Measurements from ENCODE around the gene KCTD20.
"Not testable (repeated sequence)": the region's sequence is repeated elsewhere in the genome, so short reads cannot be mapped to it uniquely, and the experiment has no call there.

KCTD20 gene

DNA sequence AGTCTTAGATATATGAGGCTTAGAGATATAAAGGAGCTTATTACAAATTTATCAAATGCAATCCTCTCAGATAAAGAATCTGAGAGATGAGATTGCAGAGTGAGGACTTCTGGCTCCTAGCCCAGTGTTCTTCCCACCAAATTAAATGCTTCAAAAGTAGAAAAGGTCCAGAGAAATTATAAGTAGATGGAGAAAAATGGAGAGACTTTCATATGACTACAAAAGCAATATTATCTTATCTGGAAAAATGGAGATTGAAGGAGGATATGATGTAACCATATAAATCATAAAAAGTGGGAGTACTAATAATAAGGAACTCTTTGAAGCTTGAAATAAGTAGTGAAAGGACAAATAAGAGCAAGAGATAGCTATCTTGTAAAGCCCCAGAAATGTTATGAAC lies 2.8 kb downstream of the KCTD20 start:
- DNase-seq: no peak

DNA sequence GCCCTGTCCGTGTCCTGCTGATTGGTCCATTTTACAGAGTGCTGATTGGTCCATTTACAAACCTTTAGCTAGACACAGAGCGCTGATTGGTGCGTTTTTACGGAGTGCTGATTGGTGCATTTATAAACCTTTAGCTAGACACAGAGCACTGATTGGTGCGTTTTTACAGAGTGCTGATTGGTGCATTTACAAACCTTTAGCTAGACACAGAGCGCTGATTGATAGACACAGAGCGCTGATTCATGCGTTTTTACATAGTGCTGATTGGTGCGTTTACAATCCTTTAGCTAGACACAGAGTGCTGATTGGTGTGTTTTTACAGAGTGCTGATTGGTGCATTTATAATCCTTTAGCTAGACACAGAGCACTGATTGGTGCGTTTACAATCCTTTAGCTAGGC lies 6.4 kb downstream of the KCTD20 start:
- not testable (repeated sequence) for DNase-seq

DNA sequence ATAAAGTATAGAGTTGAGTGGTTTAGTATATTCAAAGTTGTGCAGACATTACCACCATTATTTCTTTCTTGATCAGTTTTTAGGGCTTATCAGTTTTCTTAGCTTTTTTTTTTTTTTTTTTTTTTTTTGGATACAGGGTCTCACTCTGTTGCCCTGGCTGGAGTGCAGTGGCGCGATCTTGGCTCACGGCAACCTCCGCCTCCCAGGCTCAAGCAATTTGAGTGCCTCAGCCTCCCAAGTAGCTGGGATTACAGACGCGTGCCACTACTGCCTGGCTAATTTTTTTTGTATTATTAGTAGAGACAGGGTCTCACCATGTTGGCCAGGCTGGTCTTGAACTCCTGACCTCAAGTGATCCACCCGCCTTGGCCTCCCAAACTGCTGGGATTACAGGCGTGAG lies 10.1 kb downstream of the KCTD20 start:
- DNase-seq: not testable (repeated sequence)

DNA sequence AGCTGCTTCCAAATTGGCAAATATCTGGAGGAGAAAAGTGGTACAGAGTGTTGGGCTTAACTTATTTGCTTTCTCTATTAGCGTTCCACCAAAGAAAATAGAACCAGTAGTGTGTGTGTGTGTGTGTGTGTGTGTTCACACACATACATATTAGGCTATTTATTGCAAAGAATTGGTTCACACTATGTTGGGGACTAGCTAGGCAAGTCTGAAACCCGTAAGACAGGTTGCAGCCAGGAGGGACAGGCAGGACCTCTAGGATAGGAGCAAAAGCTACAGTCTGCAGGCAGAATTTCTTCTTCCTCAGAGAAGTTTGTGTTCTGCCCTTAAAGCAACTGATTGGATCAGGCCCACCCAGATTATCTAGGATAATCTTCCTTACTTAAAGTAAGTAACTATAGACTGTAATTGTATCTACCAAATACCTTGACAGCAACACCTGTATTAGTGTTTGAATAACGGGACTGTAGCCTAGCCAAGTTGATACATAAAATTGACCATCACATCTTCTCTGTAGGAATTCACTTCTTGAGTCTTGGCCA lies 12.8 kb downstream of the KCTD20 start:
- no peak for DNase-seq

DNA sequence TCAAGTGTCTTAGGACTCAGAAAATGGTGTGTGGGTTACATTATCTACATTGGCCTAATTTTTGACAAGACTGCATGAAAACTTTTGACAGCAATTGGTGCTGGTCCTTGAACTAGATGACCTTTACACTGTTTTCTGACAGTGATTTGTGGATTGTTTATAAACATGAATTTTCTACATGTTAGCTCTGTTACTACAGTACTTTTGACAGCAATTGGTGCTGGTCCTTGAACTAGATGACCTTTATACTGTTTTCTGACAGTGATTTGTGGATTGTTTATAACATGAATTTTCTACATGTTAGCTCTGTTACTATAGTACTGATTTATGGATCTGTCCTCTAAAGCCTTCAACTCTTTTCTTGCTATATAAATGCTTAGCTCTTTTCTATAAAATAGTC lies 16.7 kb downstream of the KCTD20 start:
- no peak for DNase-seq

DNA sequence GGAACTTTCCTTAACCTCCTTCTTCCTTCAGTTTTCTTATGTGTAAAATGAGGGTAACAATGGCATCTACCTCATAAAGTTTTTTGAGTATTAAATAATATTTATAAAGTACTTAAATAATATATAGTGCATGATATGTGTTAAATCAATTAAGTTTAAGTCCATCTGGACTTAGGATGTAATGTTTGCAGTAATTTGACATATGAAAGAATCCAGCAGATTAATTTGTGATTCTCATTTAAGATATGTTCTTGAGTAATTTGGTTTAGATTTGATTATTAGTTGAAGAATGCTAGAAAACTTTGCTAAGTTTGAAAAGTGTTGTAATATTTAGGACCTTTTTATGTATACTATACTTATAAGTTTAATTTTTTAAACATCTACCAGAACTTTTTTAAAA lies 18.1 kb downstream of the KCTD20 start:
- no peak for DNase-seq

DNA sequence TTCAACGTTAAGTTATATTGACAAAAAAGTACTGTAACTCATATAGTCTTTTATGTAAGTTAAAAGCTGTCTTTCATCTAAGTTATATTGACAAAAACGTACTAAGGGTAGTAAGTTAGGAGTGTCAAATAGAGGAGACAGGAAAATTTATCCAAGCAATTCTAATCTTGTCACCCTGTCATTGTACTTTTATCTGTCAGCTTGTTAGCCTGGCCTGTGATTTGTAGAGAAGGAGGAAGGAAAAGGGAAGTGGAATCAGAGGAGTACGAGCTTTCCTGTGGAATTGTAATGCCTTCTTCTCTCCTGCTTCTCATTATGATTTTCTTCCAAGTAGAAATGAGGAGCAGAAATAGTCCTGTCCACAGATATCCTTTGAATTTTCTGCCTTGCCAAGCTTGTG lies 18.8 kb downstream of the KCTD20 start:
- no peak for DNase-seq

DNA sequence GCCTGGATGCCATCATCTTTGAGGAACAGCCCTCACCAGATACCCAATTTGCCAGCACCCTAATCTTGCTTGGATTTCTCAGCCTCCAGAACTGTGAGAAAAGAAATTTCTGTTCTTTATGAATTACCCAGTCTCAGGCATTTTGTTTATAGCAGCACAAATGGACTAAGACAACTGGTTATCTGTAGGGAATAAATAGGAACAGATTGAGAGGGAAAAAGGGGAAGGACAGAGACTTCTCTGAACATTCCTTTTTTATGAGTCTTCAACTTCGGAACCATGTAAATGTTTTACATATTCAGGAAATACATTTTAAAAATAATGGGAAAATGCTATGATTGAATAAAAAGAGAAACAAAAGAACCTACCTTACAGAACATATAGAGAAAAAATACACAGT lies 20.9 kb downstream of the KCTD20 start:
- no peak for DNase-seq

DNA sequence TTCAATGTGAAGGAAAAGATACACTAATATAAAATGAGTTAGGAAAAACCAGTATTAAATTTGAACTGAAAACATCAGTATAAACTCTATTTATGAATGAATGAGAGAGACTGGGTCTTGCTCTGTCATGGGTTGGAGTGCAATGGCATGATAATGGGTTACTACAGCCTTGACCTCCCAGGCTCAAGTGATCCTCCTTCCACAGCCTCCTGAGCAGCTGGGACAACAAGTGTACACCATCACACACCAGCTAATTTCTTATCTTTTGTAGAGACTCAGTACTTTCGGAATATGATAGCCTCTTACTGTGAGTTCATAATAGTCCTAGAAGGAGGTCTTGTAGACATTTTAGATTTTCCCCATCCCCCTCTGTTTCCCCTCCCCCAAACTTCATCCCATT lies 21.4 kb downstream of the KCTD20 start:
- DNase-seq: no peak

DNA sequence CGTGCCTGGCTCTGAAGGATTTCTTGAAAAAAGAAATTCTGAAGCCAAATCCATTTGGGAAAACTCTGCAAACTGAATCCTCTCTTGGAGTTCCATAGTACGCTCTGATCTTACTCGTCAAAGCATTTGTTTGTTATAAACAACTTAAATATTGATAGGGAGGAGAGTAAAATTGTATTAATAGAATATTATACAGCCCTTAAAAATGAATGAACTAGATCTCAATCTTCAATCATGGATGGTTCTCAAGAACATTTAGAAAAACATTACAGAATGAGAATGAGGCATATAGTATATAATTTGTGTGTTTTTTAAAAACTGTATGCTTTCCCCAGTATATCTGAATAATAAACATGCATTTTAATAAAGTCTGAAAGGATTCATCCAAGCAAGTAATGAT lies 24.8 kb downstream of the KCTD20 start:
- no peak for DNase-seq

DNA sequence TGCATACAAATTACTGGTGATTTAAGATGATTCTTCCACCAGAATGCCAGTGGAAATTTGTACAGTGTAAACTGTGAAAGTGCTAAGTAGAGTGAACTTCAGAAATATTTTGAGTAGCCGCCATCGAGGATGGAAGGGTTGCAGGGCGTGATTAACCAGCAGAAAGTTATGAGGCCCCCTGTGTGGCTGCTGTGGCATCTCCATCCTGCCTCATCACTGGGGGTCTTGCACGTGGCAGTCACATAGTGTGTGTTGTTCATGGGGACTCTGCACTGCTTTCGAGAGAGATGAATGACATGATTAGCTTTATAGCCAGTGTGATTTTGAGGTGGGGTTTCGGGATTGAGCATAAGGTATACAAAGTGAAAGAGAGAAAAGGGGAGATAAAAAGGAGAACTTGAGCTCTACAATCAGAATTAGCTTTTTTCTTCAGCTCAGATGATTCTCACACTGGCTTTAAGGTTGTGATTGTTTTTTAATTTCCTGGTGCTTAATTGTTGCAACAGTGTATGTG lies 26.4 kb downstream of the KCTD20 start:
- DNase-seq: no peak

DNA sequence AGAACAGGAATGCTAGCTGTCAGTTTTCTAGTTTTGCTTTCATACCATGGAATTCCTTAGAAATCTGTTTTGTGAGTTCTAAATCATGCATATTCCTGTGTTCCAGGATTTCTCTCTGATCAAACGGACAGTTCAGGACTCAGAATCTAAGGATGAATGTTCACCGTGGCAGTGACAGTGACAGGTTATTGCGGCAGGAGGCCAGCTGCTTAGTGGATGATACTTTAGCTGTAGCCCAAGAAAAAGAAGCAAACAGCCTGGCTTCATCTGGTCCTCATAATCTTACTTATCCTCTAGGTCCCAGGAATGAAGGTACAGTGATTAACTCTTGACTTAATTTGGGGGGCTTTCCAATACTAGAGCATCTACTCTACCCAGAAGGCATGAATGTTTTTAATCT lies 27.1 kb downstream of the KCTD20 start:
- no peak for DNase-seq

DNA sequence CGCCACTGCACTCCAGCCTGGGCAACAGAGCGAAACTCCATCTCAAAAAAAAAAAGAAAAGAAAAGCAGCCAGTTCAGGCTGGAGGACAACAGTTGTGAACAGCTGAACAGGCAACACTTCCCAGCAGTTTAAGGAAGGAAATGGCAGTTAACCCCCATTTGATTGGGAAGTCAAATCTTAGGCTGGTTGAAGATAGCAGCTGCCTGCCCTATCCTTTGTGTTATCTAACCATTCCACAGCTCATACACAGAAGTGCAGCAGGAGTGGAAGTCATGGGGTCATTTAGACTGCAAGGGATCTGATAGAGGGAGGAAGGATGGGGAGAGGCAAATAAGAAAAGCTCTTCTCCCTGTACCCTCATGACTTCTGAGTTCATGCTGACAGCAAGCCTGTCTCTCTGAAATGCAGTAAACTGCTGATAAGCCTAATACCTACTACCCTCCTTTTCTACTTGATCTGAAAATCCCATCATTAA lies 35.3 kb downstream of the KCTD20 start:
- no peak for DNase-seq

DNA sequence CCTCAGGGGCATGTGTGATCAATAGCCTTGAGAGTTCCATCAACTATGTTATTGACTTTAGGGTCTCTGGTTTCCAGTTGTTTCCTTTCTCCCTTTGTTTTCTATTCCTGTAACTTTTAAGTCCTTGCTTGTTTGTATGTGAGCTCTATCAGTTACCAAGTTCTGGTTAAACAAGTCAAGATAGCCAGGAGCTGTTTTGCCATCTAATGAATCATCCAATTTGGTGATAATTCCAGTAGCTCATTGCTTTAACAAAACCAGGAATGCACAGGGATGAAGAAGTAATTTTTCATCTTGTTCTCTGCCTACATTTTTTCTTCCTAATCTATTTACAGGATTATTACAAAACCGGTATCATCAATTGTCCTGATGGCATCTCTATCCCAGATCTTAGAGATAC lies 36.5 kb downstream of the KCTD20 start:
- no peak for DNase-seq

DNA sequence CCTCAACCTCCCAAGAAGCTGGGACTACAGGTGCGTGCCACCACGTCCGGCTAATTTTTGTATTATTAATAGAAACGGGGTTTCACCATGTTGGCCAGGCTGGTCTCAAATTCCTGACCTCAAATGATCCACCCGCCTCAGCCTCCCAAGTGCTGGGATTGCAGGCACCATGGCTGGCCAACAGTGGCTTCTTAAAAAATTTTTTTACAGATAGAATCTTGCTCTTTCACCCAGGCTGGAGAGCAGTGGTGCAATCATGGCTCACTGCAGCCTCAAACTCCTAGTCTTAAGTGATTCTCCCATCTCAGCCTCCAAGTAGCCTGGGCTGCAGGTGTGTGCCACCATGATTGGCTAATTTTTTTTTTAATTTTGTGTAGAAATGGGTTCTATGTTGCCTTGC lies 40.5 kb downstream of the KCTD20 start:
- DNase-seq: not testable (repeated sequence)

DNA sequence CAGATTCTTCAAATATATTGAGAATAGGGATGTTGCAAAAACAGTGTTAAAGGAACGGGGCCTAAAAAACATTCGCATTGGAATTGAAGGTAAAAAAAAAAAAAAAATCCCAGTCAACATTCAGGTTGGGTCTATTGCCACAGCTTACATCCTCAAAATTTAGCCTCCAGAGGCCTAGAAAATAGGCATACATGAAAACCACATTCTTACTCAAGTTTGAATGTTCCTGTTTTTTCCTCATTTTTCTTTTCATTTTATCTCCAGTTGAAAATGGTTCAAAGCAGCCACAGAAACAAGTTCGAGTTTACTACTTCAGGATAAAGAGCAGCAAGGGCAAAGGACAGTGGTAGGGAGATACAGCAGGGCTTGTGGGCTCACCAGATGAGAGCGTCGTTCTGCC lies 41.9 kb downstream of the KCTD20 start:
- no peak for DNase-seq

DNA sequence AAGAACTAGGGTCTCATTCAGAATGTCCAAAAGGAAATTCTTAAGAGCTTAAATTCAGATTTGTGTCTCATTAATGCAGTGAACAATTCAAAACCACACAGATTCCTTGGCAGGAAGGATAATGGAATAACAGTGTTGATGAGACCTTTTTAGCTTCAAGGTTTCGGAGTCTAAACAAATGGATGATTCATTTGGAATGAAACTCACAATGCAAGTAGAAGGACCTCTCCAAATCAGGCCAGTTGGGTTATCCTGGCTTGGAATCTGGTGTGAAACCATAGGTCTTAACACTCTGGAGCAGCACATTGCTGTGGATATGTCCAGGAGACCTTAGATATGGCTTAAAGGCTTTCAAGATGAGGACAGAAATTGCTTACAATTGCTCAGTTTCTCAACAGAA lies 44.9 kb downstream of the KCTD20 start:
- no peak for DNase-seq

DNA sequence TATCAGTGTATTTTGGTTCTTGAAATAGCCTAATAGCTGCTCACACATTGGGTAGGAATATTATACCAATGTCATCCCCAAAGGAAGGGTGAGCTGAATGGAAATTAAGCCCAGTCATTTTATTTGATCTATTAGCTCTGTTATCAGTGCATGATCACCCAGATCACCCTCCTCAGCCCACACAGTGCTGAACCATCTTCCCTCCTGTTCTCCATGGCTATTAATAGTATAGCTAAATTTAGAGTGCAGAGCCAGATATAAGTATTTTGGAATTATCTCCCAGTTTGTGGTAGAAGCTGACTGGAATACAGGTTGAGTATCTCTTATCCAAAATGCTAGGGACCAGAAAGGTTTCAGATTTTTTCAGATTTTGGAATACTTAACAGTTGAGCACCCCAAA lies 45.4 kb downstream of the KCTD20 start:
- DNase-seq: no peak

DNA sequence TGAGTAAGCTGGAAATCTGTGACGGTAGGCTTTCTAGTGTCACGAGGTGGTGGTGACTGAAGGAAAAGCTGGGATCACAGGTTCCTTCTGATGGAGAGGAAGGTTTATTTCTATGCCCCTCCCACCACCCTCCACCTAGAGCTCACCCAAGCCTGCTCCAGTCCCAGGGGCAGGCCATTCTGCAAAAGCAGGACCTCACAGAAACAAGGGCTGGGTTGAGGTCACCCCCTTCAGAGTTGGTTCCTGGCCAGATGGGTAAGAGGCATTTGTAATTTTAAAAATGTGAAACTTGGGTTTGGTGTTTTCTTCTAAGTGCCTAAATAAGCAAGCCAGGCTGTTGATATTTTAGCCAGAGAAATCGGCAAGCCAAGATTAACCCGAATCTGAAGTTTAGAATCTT lies 46.6 kb downstream of the KCTD20 start:
- DNase-seq: no peak

DNA sequence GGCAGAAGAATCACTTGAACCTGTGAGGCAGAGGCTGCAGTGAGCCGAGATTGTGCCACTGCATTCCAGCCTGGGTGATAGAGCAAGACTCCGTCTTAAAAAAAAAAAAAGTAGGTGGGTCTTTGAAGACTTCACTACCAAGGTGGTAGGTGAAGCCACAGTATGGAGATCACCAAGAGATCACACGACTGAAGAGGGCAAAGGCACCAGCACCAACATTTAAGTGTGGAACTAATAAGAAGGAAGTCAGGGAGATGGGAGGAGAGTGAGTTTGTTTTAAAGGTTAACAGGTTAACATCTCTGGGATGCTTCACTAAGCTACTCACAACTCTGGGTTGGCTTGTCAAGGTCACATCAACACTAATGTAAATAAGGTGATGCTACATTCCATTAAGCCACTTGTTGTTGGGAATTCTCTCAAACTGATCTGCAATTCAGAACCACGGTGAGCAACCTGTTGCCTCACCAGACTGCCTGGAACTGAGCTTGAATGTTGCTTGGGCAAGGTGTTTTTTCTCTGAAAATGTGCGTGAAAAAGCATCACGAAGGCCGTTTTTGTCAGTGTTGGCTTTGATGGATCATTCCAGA lies 48.7 kb downstream of the KCTD20 start:
- no peak for DNase-seq

DNA sequence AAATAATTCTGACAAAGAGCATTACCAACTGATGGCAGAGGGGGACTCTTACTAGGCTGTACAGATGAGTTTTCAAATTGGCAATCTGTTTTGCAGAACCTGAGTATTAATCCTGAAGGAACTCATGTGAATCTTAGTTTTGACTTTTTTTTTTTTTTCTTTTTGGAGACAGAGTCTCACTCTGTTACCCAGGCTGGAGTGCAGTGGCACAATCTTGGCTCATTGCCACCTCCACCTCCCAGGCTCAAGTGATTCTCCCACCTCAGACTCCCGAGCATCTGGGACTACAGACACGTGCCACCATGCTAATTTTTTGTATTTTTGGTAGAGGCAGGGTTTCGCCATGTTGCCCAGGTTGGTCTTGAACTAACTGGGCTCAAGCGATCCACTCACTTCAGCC lies 49.3 kb downstream of the KCTD20 start:
- DNase-seq: no peak

DNA sequence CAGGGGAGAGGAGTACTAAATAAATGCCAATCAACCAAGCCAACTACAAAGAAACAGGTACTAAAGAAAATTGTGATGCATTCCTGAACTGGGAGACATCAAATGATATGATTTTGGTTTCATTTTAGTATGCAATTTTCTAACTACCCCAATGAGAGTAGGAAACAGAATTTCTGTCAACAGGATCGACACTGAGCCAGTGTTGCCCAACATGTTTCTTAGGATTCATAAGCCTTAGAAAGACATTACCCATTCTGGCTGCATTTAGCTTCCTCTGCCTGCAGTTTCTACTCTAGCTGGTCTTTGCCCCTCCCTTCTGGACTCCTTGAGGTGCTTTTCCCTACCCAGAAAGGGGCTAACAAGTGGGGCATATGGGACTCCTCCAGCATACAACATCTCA lies 49.8 kb downstream of the KCTD20 start:
- peak; percentile 18 for DNase-seq

DNA sequence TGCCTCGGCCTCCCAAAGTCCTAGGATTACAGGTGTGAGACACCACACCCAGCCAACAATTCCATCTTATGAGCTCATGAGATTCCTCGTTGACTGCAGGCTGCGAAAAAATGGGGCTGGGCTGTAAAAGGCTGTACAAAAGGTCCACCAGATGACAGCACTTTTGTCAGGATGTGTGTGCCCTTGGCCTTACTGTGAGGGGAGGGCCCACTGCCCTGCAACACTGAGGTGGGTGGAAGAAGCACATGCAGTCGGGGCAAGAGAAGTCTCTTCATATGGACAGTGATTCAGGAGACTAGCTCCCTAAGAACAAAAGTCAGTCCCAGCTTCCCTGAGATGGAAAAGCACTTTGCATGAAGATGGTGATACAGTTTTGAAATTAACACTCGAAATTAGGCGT lies 50.5 kb downstream of the KCTD20 start:
- no peak for DNase-seq

DNA sequence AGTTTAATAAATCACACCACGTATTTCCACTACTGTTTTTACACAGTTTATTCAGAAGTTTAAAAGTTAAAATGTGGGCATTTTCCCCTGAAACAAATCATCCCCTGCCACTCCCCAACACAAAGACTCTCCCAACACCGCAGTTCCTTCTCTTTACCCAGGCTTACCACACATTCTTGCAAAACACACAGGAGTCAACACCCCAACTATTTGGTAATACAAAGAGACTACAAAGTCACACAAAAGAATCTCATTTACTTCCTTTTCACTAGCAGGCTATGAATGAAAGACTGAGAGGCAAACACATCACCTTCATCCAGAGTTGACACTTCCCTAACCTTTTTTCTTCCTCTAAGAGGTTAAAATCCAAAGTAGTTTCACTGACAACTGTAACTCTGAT lies 51.1 kb downstream of the KCTD20 start:
- DNase-seq: peak; percentile 72

DNA sequence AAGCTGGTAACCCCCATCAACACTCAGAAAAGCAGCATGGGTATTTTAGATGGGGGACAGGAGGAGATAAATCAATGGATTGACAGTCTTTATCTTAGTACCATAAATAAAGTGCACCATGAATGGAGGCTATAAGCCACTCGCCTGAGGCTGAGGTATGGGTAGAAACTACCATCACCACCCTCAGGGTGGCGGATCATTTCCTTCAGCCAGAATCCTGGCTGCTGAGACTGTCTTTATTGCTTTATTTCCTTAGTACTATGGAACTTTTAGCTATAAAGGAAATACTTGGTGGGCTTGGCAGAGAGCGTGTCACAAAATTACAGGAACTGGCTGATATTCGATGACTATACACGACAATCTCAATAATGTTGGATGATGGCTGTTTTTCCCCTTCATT lies 52.3 kb downstream of the KCTD20 start:
- DNase-seq: no peak
